ENCODE measurements around the gene PLCL2. TPM values are rescaled to one million over a fixed set of nuclear protein-coding genes. Genes with fewer than 3 reads are reported as not detected.

The PLCL2 gene
- total RNA-seq, 1 experiment from 2014 or later, result 32.1 TPM

DNA sequence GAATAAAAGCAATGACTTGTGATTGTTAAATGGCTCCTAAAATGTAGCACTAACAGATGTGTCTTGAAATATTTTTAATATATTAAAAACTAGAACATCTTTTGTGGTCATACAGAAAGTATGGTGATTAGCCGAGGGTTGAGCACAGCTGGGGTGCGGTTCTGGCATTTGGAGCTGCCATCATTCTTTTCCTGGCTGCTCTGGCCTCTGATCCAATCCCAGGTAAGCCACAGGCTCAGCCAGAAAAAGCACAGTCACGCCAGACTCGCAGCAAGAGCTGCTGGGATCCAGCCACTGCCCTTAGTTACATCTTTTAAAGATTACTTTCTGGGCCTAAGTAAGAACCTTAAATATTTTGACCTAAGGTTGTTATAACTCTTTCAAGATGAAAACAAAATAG lies 196.8 kb downstream of the PLCL2 start:
- H2BK15ac ChIP-seq (ENCODE audit: low read depth, low read length), result no peak overlapping the region
- no peak overlapping the region for H3K27ac ChIP-seq (ENCODE audit: insufficient read length, low read depth, low read length)
- Mint-ChIP-seq H3K4me1 (no peaks in the 10 kb centered on the region; a peak in 1 of 4 replicates), H3K9me3 (peaks cover 3 to 7% of the 10 kb centered on the region in 2 experiments; a peak in 3 of 5 replicates), H3K4me3 (no peak overlapping the region), H3K27ac (no peak overlapping the region), H3K27me3 (ENCODE audit: low read depth) (no peaks in the 10 kb centered on the region), H3K36me3 (ENCODE audit: insufficient read depth in 1 of 3, low read depth in 3 of 3) (peaks cover 1 to 50% (median 24%) of the 10 kb centered on the region in 3 experiments; a peak in 6 of 7 replicates)
- no peak overlapping the region for H4K91ac ChIP-seq (ENCODE audit: insufficient read length, low read depth, low read length)
- TF ChIP-seq, protein P1, sequence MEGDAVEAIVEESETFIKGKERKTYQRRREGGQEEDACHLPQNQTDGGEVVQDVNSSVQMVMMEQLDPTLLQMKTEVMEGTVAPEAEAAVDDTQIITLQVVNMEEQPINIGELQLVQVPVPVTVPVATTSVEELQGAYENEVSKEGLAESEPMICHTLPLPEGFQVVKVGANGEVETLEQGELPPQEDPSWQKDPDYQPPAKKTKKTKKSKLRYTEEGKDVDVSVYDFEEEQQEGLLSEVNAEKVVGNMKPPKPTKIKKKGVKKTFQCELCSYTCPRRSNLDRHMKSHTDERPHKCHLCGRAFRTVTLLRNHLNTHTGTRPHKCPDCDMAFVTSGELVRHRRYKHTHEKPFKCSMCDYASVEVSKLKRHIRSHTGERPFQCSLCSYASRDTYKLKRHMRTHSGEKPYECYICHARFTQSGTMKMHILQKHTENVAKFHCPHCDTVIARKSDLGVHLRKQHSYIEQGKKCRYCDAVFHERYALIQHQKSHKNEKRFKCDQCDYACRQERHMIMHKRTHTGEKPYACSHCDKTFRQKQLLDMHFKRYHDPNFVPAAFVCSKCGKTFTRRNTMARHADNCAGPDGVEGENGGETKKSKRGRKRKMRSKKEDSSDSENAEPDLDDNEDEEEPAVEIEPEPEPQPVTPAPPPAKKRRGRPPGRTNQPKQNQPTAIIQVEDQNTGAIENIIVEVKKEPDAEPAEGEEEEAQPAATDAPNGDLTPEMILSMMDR (conservative IDR thresholded peaks at IDR 0.05), result no peak
- H3T11ph ChIP-seq (ENCODE audit: low read length), result no peak overlapping the region
- H3K9me3 ChIP-seq (ENCODE audit: control insufficient read depth, low read depth, low read length), result no peaks in the 10 kb centered on the region
- no peak overlapping the region for H4K5ac ChIP-seq (ENCODE audit: insufficient read length, low read depth, low read length)
- H3K79me1 ChIP-seq (ENCODE audit: insufficient read depth, low read depth, low read length, poor library complexity, severe bottlenecking), result no peaks in the 10 kb centered on the region
- no peak for DNase-seq
- H3K9ac ChIP-seq (ENCODE audit: extremely low read depth, insufficient read length, low read length), result no peak overlapping the region
- no peak overlapping the region for H2BK5ac ChIP-seq (ENCODE audit: insufficient read length, low read length)
- no peak overlapping the region for H3K4ac ChIP-seq (ENCODE audit: low read depth, low read length)
- H4K20me1 ChIP-seq (ENCODE audit: control insufficient read depth, insufficient read depth, insufficient read length), result no peaks in the 10 kb centered on the region
- no peak overlapping the region for H2AK5ac ChIP-seq (ENCODE audit: insufficient read length, low read length)
- WGBS (ENCODE audit: extremely low coverage, insufficient read length, low lambda C conversion rate), result no CpG with 5 or more reads among the region's 4 CpGs
- H3K14ac ChIP-seq (ENCODE audit: insufficient read depth, low read length), result no peak overlapping the region
- no peak overlapping the region for H3K23ac ChIP-seq (ENCODE audit: insufficient read length, low read depth, low read length)
- no peak overlapping the region for H3K56ac ChIP-seq (ENCODE audit: insufficient read length, low read depth, low read length)
- no peak overlapping the region for H4K8ac ChIP-seq (replicated peaks; ENCODE audit: insufficient read length, low read depth, low read length)
- no peaks in the 10 kb centered on the region for H3K27me3 ChIP-seq (ENCODE audit: insufficient read depth, low read length)
- H3K4me2 ChIP-seq (ENCODE audit: insufficient read depth, insufficient read length, low read length), result no peak overlapping the region
- H2AFZ ChIP-seq (ENCODE audit: low read length), result no peak overlapping the region
- no peaks in the 10 kb centered on the region for H3K23me2 ChIP-seq (ENCODE audit: insufficient read length, low read depth, low read length, poor library complexity, severe bottlenecking)
- H2BK20ac ChIP-seq (ENCODE audit: low read depth, low read length, poor library complexity, severe bottlenecking), result no peak overlapping the region
- H2BK12ac ChIP-seq (ENCODE audit: insufficient read length, low read depth, low read length), result no peak overlapping the region
- H3K18ac ChIP-seq (ENCODE audit: insufficient read length, low read depth, low read length), result no peak overlapping the region
- no peak overlapping the region for H2BK120ac ChIP-seq (ENCODE audit: low read depth, low read length, poor library complexity, severe bottlenecking)
- no peaks in the 10 kb centered on the region for H3K4me1 ChIP-seq (ENCODE audit: insufficient read depth, low read length)
- H3K79me2 ChIP-seq (ENCODE audit: insufficient read depth, low read length), result no peaks in the 10 kb centered on the region
